ENCODE measurements around the gene SLC24A4. TPM values are rescaled to one million over a fixed set of nuclear protein-coding genes. Genes with fewer than 3 reads are reported as not detected.

Gene SLC24A4
- total RNA-seq, 1 donor from 2014 or later, result 1.5 TPM

DNA sequence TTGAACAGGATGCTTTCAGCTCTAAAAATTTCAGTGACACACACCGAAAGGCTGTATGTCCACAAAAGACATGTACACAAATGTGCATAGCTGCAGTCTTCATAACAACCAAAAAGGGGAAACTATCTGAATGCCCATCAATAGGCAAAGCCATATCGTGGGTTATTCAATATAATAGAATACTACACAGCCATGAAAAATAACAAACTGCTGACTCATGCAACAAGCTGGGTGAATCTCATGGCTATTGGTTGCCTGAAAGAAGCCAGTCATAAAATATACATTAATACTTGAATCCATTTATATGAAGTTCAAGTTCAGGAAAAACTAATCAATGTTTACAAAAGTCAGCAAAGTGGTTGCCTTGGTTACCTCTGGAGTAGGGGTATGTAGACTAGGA lies 132.3 kb downstream of the SLC24A4 start:
- H3K9me3 ChIP-seq, result no peaks in the 10 kb centered on the region
- no peak overlapping the region for H3K27ac ChIP-seq
- no peak overlapping the region for H3K4me3 ChIP-seq
- intact Hi-C loops (cut with DNase I), result no loop called here
- H3K4me1 ChIP-seq, result no peaks in the 10 kb centered on the region
- DNase-seq (ENCODE audit: extremely low spot score in 2 of 2), result no peak
- no peaks in the 10 kb centered on the region for H3K36me3 ChIP-seq
- TF ChIP-seq POLR2AphosphoS5 (IDR thresholded peaks at IDR 0.05; ENCODE audit: insufficient read depth in 1 of 2, low read depth in 1 of 2) (no peak), POLR2A (IDR thresholded peaks at IDR 0.05) (no peak)
- TF ChIP-seq, protein P1, sequence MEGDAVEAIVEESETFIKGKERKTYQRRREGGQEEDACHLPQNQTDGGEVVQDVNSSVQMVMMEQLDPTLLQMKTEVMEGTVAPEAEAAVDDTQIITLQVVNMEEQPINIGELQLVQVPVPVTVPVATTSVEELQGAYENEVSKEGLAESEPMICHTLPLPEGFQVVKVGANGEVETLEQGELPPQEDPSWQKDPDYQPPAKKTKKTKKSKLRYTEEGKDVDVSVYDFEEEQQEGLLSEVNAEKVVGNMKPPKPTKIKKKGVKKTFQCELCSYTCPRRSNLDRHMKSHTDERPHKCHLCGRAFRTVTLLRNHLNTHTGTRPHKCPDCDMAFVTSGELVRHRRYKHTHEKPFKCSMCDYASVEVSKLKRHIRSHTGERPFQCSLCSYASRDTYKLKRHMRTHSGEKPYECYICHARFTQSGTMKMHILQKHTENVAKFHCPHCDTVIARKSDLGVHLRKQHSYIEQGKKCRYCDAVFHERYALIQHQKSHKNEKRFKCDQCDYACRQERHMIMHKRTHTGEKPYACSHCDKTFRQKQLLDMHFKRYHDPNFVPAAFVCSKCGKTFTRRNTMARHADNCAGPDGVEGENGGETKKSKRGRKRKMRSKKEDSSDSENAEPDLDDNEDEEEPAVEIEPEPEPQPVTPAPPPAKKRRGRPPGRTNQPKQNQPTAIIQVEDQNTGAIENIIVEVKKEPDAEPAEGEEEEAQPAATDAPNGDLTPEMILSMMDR (IDR thresholded peaks at IDR 0.05), result no peak
- no peaks in the 10 kb centered on the region for H3K27me3 ChIP-seq

DNA sequence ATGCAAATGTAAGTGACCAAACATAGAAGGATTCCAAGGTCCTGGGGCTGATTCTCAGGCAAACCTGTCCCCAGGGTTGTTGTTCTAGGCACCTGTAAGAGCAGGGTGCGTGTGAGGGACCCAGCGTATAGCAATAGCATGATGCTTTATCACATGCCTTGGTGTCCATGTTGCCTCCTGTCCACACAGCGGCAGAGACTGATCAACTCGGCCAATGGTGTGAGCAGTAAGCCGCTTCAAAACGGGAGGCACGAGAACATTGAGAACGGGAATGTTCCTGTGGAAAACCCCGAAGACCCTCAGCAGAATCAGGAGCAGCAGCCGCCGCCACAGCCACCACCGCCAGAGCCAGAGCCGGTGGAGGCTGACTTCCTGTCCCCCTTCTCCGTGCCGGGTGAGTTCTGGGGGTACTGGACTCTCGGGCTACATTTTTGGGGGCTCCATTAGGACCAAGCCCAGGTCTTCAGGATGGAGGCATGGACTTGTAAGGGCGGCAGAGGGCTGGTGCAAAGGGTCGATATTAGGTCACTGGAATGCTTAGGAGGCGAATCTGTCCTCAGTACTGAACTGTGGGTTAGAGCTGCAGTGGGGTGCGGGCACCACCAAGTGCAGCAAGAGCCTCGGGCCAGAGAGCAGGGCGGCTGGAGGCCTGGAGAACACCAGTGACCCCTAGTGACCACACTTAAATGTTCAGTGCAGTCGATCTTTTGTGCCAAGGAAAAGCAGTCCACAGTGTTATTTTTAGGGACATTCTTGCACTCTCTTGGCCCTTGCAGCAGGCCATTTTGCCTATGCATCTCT lies 133.4 kb downstream of the SLC24A4 start:
- peak in 1 of 2 donors; percentile 82 for DNase-seq (ENCODE audit: extremely low spot score in 2 of 2)
- Histone ChIP-seq H3K27me3 (no peaks in the 10 kb centered on the region), H3K4me3 (no peak overlapping the region), H3K4me1 (no peaks in the 10 kb centered on the region), H3K36me3 (no peaks in the 10 kb centered on the region), H3K9me3 (no peaks in the 10 kb centered on the region), H3K27ac (no peak overlapping the region)
- intact Hi-C loops (cut with DNase I), result no loop called here
- TF ChIP-seq POLR2AphosphoS5 (IDR thresholded peaks at IDR 0.05; ENCODE audit: insufficient read depth in 1 of 2, low read depth in 1 of 2) (no peak), POLR2A (IDR thresholded peaks at IDR 0.05) (no peak)
- TF ChIP-seq, protein P1 (IDR thresholded peaks at IDR 0.05), result peak in 2 of 3 experiments; percentile 36 to 67

DNA sequence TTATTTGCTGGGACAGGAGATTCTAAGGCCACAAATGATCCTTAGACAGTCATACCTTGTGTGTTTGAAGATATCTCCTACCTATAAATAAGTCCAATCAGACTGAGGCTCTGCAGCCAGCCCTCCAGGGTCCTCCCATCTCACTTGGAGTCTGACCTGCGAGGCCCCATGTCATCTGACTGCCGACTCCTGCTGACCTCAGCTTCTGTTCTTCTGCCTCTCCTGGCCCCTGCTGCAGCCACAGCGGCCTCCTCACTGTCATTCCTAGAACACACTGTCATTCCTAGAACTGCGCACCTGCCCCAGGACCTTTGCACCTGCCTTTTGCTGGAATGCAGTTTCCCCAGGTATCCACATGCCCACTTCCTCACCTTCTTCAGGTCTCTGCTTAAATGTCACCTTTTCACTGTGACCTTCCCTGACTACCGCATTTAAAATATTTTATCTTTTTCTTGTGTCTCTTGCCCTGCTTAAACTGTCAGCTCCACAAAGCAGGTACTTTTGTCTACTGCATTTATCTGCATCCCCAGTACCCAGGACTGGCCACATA lies 134.1 kb downstream of the SLC24A4 start:
- Histone ChIP-seq H3K27ac (no peak overlapping the region), H3K36me3 (no peaks in the 10 kb centered on the region), H3K27me3 (no peaks in the 10 kb centered on the region), H3K4me3 (no peak overlapping the region), H3K9me3 (no peaks in the 10 kb centered on the region), H3K4me1 (no peaks in the 10 kb centered on the region)
- intact Hi-C loops (cut with DNase I), result no loop called here
- TF ChIP-seq POLR2A (IDR thresholded peaks at IDR 0.05), result no peak
- TF ChIP-seq, protein P1 (IDR thresholded peaks at IDR 0.05), result no peak
- no peak for TF ChIP-seq POLR2AphosphoS5 (IDR thresholded peaks at IDR 0.05; ENCODE audit: insufficient read depth in 1 of 2, low read depth in 1 of 2)
- no peak for DNase-seq (ENCODE audit: extremely low spot score in 2 of 2)

DNA sequence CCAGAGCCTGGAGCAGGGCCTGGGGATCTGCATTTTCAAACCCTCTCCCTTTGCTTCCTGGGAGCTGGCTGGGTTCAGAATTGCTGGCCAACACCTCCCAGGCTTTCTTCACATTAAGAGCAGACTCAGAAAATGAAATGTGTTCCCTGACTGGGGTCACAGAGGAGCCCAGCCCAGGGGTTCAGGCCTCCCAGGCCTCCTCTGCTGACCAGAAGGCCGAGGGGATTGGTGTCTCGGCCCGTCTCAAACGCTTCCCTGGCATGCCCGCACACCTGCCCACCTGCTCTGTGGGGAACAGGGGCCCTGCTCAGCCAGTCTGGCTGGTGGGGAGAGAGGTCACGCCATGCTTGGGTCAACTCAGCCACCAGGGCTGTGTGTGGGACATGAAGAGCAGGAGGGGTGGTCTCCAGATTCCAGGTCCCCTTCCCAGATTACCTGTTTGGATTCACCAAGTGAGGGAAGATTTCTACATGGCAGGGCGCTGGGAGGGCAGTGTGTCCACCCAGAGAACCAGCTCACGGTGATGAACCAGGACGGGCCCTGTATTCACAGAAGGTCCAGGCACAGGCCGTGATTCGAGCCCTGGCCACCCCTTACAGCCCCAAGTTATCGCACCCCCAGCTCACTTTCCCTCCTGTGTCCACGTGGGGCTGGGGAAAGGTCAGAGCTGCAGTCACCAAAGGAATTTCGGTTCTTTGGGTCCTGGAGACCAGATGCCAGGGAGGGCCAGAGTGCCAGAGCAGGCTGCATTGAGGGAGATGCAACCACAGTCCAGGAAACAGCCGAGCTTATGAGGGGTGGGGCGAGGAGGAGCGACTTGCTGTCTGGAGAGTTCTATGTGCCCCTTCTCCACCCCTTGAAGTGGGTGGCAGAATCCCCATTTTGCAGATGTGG lies 135.4 kb downstream of the SLC24A4 start:
- peak in 1 of 2 donors; percentile 91 for DNase-seq (ENCODE audit: extremely low spot score in 2 of 2)
- Histone ChIP-seq H3K4me3 (no peak overlapping the region), H3K4me1 (no peaks in the 10 kb centered on the region), H3K27ac (no peak overlapping the region), H3K27me3 (no peaks in the 10 kb centered on the region), H3K36me3 (no peaks in the 10 kb centered on the region), H3K9me3 (no peaks in the 10 kb centered on the region)
- TF ChIP-seq POLR2A (IDR thresholded peaks at IDR 0.05) (no peak), POLR2AphosphoS5 (IDR thresholded peaks at IDR 0.05; ENCODE audit: insufficient read depth in 1 of 2, low read depth in 1 of 2) (no peak)
- TF ChIP-seq, protein P1 (IDR thresholded peaks at IDR 0.05), result no peak
- intact Hi-C loops (cut with DNase I), result no loop called here

All from vagina (tissue), 2 donors.